HepG2 (cell line): ENCODE measurements around the gene EEFSEC.

Experiments
- ATF1 ChIP-seq: IDR thresholded peaks from 2 replicates; pipeline ENCODE4 v1.6.1; 2016; ENCODE audit warnings: mild to moderate bottlenecking, control low read depth
- FIP1L1 ChIP-seq: fragments of 200-400 bp; formaldehyde crosslinking; IDR thresholded peaks from 2 replicates; pipeline ENCODE4 v1.6.1; 2018; ENCODE audit warnings: low read depth, mild to moderate bottlenecking, low read length, moderate library complexity, borderline replicate concordance; ENCODE audit not compliant: insufficient read depth
- HDAC1 ChIP-seq: sonication (generic); formaldehyde crosslinking; IDR thresholded peaks from 2 replicates; pipeline ENCODE4 v1.5.1; 2020; ENCODE audit warnings: mild to moderate bottlenecking, missing genetic modification reagents
- NFE2 ChIP-seq: sonication (generic); formaldehyde crosslinking; IDR thresholded peaks from 2 replicates; pipeline ENCODE4 v1.4.0; 2020; ENCODE audit warnings: missing genetic modification reagents

DNA sequence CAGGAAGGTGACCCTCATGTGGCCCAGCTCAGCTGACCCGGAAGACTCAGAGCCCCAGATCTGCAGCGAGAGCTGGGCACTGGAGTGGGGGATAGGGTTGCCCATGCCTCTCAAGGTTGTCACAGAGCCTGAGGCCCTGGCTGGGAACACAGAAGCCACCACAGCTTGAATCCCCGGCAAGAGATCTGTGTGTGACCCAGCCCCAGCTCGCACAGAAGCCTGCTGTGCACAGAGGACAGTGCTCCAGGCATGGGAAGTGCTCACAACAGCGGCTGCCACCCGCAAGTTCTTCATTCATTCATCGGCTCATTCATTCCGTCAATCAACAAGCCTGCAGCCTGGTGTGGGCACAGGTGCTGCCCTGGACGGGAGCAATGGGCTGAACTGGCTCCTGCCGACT lies 277.0 kb downstream of the EEFSEC start:
- TF ChIP-seq HDAC1 (CRISPR knock-in tag), result no peak
- TF ChIP-seq ATF1 (CRISPR knock-in tag), result no peak
- TF ChIP-seq NFE2, result no peak
- no peak for TF ChIP-seq FIP1L1
